Renal pelvis (tissue), 12 donors: Measurements from ENCODE around the gene SCAF11. TPM values are rescaled to one million over a fixed set of nuclear protein-coding genes. Genes with fewer than 3 reads are reported as not detected.
"Not testable (repeated sequence)": the region's sequence is repeated elsewhere in the genome, so short reads cannot be mapped to it uniquely, and the experiment has no call there.

Experiments
- DNase-seq: peaks from one replicate; pipeline ENCODE4 v3.0.0-alpha.2; 2013
- long read RNA-seq, 16 experiments: transcript quantifications; one replicate each; lab custom pipeline, GENCODE V29; 2026
- polyA plus RNA-seq, 3 donors: library from polyadenylated mRNA; unstranded; fragments of 120-200 nt; gene quantifications; one replicate each; pipeline ENCODE4 v1.2.1, GENCODE V29; 2013; ENCODE audit not compliant: insufficient read length in 3 of 3

The SCAF11 gene, protein sequence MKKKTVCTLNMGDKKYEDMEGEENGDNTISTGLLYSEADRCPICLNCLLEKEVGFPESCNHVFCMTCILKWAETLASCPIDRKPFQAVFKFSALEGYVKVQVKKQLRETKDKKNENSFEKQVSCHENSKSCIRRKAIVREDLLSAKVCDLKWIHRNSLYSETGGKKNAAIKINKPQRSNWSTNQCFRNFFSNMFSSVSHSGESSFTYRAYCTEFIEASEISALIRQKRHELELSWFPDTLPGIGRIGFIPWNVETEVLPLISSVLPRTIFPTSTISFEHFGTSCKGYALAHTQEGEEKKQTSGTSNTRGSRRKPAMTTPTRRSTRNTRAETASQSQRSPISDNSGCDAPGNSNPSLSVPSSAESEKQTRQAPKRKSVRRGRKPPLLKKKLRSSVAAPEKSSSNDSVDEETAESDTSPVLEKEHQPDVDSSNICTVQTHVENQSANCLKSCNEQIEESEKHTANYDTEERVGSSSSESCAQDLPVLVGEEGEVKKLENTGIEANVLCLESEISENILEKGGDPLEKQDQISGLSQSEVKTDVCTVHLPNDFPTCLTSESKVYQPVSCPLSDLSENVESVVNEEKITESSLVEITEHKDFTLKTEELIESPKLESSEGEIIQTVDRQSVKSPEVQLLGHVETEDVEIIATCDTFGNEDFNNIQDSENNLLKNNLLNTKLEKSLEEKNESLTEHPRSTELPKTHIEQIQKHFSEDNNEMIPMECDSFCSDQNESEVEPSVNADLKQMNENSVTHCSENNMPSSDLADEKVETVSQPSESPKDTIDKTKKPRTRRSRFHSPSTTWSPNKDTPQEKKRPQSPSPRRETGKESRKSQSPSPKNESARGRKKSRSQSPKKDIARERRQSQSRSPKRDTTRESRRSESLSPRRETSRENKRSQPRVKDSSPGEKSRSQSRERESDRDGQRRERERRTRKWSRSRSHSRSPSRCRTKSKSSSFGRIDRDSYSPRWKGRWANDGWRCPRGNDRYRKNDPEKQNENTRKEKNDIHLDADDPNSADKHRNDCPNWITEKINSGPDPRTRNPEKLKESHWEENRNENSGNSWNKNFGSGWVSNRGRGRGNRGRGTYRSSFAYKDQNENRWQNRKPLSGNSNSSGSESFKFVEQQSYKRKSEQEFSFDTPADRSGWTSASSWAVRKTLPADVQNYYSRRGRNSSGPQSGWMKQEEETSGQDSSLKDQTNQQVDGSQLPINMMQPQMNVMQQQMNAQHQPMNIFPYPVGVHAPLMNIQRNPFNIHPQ (N-terminal part only)
- polyA plus RNA-seq: 100 to 1,000 TPM in 2 of 3 donors, 10 to 100 TPM in 1; 90.9 to 133 (median 124) TPM
- long read RNA-seq, donor 1, full-length matches to known transcripts: 11 of 18 reads
- long read RNA-seq, donor 1, partial matches to known transcripts: 7 of 18 reads
- long read RNA-seq, donor 1, other reads (novel, unspliced or antisense): 0 of 18 reads
- long read RNA-seq, donor 2, full-length matches to known transcripts: 22 of 22 reads
- long read RNA-seq, donor 2, partial matches to known transcripts: 0 of 22 reads
- long read RNA-seq, donor 2, other reads (novel, unspliced or antisense): 0 of 22 reads
- long read RNA-seq, donor 3, full-length matches to known transcripts: 18 of 23 reads
- long read RNA-seq, donor 3, partial matches to known transcripts: 5 of 23 reads
- long read RNA-seq, donor 3, other reads (novel, unspliced or antisense): 0 of 23 reads
- long read RNA-seq, donor 4, full-length matches to known transcripts: 11 of 11 reads
- long read RNA-seq, donor 4, partial matches to known transcripts: 0 of 11 reads
- long read RNA-seq, donor 4, other reads (novel, unspliced or antisense): 0 of 11 reads
- long read RNA-seq, donor 5, full-length matches to known transcripts: 12 of 12 reads
- long read RNA-seq, donor 5, partial matches to known transcripts: 0 of 12 reads
- long read RNA-seq, donor 5, other reads (novel, unspliced or antisense): 0 of 12 reads
- long read RNA-seq, donor 6, full-length matches to known transcripts: 12 of 25 reads
- long read RNA-seq, donor 6, partial matches to known transcripts: 13 of 25 reads
- long read RNA-seq, donor 6, other reads (novel, unspliced or antisense): 0 of 25 reads
- long read RNA-seq, donor 7, full-length matches to known transcripts: 15 of 68 reads
- long read RNA-seq, donor 7, partial matches to known transcripts: 53 of 68 reads
- long read RNA-seq, donor 7, other reads (novel, unspliced or antisense): 0 of 68 reads
- long read RNA-seq, donor 8, full-length matches to known transcripts: 9 of 9 reads
- long read RNA-seq, donor 8, partial matches to known transcripts: 0 of 9 reads
- long read RNA-seq, donor 8, other reads (novel, unspliced or antisense): 0 of 9 reads
- long read RNA-seq, donor 9, full-length matches to known transcripts: 16 of 26 reads
- long read RNA-seq, donor 9, partial matches to known transcripts: 10 of 26 reads
- long read RNA-seq, donor 9, other reads (novel, unspliced or antisense): 0 of 26 reads
- long read RNA-seq, donor 10, full-length matches to known transcripts: 12 of 22 reads
- long read RNA-seq, donor 10, partial matches to known transcripts: 10 of 22 reads
- long read RNA-seq, donor 10, other reads (novel, unspliced or antisense): 0 of 22 reads
- long read RNA-seq, donor 11, full-length matches to known transcripts: 13 of 22 reads
- long read RNA-seq, donor 11, partial matches to known transcripts: 9 of 22 reads
- long read RNA-seq, donor 11, other reads (novel, unspliced or antisense): 0 of 22 reads
- long read RNA-seq, donor 12, full-length matches to known transcripts: 21 of 45 reads
- long read RNA-seq, donor 12, partial matches to known transcripts: 24 of 45 reads
- long read RNA-seq, donor 12, other reads (novel, unspliced or antisense): 0 of 45 reads
- long read RNA-seq, donor 13, full-length matches to known transcripts: 16 of 58 reads
- long read RNA-seq, donor 13, partial matches to known transcripts: 42 of 58 reads
- long read RNA-seq, donor 13, other reads (novel, unspliced or antisense): 0 of 58 reads
- long read RNA-seq, donor 14: 0 reads
- long read RNA-seq, donor 15, full-length matches to known transcripts: 14 of 23 reads
- long read RNA-seq, donor 15, partial matches to known transcripts: 9 of 23 reads
- long read RNA-seq, donor 15, other reads (novel, unspliced or antisense): 0 of 23 reads
- long read RNA-seq, donor 16, full-length matches to known transcripts: 13 of 19 reads
- long read RNA-seq, donor 16, partial matches to known transcripts: 6 of 19 reads
- long read RNA-seq, donor 16, other reads (novel, unspliced or antisense): 0 of 19 reads

DNA sequence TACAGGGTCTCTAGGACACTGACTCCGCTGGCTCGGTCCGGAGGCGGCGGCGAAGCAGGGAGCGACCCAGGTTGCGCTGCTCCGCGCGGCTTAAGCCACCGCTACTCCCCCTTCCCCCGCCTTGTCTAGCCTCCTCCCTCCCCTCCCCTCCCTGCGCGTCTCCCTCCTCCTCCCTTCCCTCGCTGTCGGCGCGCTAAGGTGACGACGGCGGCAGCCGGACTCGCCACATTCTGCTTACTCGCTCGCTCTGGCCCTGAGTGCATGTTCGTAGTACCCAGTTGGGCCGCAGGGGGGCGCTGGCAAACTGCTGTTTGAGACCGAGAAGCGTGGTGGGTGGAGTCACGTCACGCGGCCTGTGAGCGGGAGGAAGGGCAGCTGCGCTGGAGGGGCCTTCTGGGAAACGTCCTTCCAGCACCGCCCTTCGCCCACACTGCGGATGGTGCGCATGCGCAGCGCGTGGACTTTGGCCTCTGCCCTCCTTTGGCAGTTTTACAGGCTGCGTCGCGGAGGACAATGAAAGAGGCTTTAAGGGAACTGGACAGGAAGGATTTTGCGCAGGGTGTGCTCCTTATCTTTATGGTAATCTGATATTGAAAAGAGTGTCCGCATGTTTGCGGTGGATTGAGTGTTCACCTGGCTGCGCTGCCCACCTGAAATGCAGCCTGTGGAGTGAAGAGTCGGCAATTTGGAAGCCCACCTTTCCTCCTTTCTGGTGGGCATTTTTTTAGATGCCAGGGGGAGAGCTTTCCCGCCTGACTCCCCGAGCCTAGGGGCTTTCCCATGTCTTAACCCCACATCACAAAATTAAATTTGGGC is at the start of gene SCAF11:
Gene SCAF11 (minus strand): TSS at position 107 of the 816 bp plus-strand sequence. CDS start 26,407 bp downstream, outside the sequence.
- DNase-seq: peak; percentile 100

DNA sequence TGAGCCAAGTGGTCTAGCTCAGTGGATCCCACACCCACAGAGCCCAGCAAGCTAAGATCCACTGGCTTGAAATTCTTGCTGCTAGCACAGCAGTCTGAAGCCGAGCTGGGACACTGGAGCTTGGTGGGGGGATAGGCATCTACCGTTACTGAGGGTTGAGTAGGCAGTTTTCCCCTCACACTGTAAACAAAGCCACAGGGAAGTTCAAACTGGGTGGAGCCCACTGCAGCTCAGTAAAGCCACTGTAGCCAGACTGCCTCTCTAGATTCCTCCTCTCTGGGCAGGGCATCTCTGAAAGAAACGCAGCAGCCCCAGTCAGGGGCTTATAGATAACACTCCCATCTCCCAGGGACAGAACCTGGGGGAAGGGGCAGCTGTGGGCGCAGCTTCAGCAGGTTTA is 46.7 kb upstream of the SCAF11 start:
- not testable (repeated sequence) for DNase-seq

DNA sequence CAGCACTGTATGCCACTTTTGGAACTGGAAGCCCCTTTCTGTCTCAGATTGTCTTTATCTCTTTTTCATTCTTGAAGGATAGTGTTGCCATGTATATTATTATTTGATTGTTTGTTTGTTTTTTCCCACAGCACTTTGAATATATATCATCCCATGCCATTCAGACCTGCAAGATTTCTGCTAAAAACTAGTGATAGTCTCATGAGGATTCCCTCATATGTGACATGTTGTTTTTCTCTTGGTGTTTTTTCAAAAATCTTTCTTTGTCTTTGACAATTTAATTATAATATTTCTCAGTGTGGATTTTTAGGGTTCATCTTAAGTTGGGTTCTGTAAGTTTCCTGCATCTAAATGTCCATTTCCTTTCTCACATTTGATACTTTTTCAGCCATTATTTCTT is 36.8 kb upstream of the SCAF11 start:
- DNase-seq: no peak

DNA sequence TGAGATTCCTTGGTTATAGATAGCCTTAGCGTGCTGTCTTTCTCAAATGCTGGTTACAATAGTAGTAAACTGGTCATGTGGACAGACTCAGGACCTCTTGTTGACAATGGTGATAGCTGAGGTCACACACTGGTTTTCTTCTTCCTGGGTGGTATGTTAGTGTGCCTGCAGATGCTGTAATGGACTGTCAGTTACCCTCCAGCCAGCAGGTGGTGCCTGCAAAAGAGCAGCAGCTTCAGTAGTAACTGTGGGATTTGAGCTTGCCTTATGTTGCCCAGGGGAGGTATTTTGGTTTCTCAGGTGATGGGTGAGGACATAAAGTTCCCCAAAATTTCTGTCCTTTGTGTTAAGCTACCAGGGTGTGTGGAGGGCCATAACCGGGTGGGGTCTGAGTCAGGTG is 33.7 kb upstream of the SCAF11 start:
- no peak for DNase-seq

GRCh38 chr12:46020768-46021167 is 30.4 kb upstream of the SCAF11 start:
- DNase-seq: no peak

GRCh38 chr12:46018712-46019111 is 28.3 kb upstream of the SCAF11 start:
- not testable (repeated sequence) for DNase-seq

DNA sequence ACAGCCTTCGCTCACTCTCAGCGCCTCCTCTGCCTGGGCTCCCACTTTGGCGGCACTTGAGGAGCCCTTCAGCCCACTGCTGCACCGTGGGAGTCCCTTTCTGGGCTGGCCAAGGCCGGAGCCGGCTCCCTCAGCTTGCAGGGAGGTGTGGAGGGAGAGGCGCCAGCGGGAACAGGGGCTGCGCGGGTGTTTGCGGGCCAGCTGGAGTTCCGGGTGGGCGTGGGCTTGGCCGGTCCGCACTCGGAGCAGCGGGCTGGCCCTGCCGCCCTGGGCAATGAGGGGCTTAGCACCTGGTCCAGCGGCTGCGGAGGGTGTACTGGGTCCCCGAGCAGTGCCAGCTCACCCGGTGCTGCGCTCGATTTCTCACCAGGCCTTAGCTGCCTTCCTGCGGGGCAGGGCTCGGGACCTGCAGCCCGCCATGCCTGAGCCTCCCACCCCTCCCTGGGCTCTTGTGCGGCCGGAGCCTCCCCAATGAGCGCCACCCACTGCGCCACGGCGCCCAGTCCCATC is 27.5 kb upstream of the SCAF11 start:
- DNase-seq: not testable (repeated sequence)

DNA sequence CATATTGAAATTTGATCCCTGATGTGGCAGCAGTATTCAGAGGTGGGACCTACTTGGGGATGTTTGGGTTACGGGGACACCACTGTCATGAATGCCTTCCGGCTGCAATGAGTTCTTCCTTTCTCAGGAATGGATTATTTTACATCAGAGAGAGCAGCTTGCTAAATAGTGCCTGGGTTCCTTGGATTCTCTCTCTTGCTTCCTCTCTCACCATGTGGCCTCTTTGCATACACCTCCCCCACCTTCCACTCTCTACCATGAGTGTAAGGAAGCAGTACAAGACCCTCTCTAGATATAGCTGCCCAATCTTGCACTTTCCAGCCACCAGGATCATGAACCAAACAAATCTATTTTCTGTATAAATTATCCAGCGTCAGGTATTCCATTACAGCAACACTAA is 15.4 kb upstream of the SCAF11 start:
- DNase-seq: no peak

- no peak for DNase-seq
These were observed 14.9 kb upstream of the SCAF11 start for GRCh38 chr12:46005151-46005797.

DNA sequence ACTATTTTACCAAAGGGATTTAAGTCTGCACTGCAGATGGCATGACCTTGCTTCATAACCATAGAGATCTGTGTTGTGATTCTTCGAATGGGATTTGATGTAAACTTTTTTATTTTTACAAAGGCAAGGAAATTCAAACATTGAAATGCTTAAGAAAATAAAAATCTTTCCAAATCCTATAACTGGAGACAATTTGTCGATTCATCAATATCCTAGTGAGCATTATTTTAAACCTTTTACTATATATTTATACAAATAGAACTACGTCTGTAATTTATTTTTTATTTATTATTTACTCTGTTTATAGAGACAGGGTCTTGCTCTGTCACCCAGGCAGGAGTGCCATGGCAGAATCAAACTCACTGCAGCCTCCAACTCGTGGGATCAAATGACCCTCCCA is 14.3 kb upstream of the SCAF11 start:
- no peak for DNase-seq

- not testable (repeated sequence) for DNase-seq
These were observed 9.7 kb upstream of the SCAF11 start for GRCh38 chr12:46000076-46000475.

GRCh38 chr12:45994736-45995135 is 4.4 kb upstream of the SCAF11 start:
- DNase-seq: no peak

GRCh38 chr12:45991284-45992249 is 1.2 kb upstream of the SCAF11 start:
- peak; percentile 66 for DNase-seq

DNA sequence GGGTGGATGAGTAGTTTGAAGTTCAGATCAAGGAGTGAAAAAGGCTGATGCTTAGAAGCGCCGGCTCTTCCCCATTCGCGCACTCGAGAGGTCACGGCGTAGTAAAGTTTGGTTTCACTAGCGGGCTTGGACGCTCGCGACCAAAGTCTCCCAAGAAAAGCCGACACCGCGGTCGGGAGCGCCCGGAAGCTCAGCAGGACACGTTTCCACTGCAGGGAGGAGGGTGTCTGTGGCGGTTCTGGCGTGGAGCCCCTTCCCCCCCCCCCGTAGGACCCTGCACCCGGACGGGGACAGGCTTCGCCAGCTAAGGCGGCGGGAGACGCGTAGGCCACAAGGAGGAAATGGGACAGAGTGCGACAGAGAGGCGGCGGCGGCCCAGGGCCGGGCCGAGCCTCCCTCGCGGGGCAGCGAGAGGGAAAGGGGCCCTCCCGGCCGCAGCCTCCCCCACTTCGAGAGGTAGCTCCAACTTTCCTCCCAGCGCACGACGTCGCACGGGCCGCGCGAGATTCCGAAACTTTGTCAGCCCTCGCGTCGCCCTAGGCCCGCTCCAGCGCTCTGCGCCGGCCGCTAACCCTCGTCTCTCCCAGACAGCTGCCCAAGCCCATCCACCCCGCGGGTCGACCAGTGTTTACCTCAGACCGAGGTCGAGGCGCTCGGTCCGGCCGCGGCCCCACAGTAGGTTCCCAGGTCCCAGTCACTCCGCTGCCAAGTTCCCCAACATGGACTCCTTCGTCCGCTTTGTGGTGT is 480 bp downstream of the SCAF11 start:
- peak; percentile 71 for DNase-seq
